Activated naive CD4-positive, alpha-beta T cell treated with anti-CD3 and anti-CD28 coated beads, Interleukin-2, amount 50 U/mL, for 24 hours (primary cell): ENCODE data around the gene ZMYM4.

Source experiments
- H3K27ac Mint-ChIP-seq: one replicate; pipeline ENCODE4 v1.8.0; 2021; ENCODE audit warnings: mild to moderate bottlenecking, mixed read lengths
- H3K27me3 Mint-ChIP-seq: one replicate; pipeline ENCODE4 v1.8.0; 2021; ENCODE audit warnings: mixed read lengths
- H3K36me3 Mint-ChIP-seq: one replicate; pipeline ENCODE4 v1.8.0; 2021; ENCODE audit warnings: mixed read lengths
- H3K4me1 Mint-ChIP-seq: one replicate; pipeline ENCODE4 v1.8.0; 2021; ENCODE audit warnings: mixed read lengths
- H3K4me3 Mint-ChIP-seq: one replicate; pipeline ENCODE4 v1.8.0; 2021; ENCODE audit warnings: mild to moderate bottlenecking, mixed read lengths
- H3K9me3 Mint-ChIP-seq: one replicate; pipeline ENCODE4 v1.8.0; 2021; ENCODE audit warnings: mixed read lengths

Gene ZMYM4

GRCh38 chr1:35470977-35471613, 202.6 kb downstream of the ZMYM4 start:
- no peaks in the 10 kb centered on the region for H3K27me3 Mint-ChIP-seq
- peaks cover 25% of the 10 kb centered on the region for H3K36me3 Mint-ChIP-seq
- H3K27ac Mint-ChIP-seq, result no peak overlapping the region
- peaks cover 2% of the 10 kb centered on the region for H3K9me3 Mint-ChIP-seq
- no peak overlapping the region for H3K4me3 Mint-ChIP-seq
- peaks cover 13% of the 10 kb centered on the region for H3K4me1 Mint-ChIP-seq
